GM12801 (cell line): ENCODE results near the gene OSCP1.

ENCODE experiments used
- TF ChIP-seq, protein P1 (sequence below): IDR thresholded peaks from one replicate; pipeline ENCODE4 v1.5.1; 2011; ENCODE audit warnings: control low read depth; ENCODE audit not compliant: insufficient read length; ENCODE audit errors: extremely low read depth

OSCP1 gene, protein sequence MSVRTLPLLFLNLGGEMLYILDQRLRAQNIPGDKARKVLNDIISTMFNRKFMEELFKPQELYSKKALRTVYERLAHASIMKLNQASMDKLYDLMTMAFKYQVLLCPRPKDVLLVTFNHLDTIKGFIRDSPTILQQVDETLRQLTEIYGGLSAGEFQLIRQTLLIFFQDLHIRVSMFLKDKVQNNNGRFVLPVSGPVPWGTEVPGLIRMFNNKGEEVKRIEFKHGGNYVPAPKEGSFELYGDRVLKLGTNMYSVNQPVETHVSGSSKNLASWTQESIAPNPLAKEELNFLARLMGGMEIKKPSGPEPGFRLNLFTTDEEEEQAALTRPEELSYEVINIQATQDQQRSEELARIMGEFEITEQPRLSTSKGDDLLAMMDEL

DNA sequence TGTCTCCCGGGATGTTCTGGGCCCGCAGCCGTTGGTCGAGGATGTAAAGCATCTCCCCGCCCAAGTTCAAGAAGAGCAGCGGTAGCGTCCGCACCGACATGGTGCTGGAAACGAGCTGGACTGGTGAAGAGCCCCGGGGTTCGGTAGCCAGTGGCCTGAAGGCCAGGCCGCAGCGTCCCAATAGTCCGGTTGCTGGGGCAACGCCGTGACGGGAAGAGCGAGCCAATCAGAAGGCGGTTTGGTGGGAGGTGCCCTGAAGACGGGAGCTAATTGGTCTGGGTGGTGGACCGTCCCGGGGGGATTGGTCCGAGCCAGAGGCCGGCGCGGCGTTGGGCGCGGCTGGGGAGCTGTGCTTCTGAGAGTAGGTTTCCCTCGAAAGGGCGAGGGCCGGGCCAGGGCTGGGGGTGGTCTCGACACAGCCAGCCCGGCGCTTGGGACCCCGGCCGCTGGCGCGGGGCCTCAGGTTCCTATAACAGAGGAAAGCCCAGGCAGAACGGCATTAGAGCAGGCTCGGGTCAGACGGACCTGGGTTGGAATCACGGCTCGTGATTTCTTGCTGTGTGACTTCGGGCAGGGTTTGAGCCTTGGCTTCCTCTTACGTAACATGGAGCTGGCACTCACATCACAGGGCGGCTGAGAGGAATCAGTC is at the start of gene OSCP1:
Gene OSCP1, minus strand, starts transcription at position 182 of the 649 bp plus-strand sequence. Its CDS starts 82 bp downstream, at position 100.
- TF ChIP-seq, protein P1, sequence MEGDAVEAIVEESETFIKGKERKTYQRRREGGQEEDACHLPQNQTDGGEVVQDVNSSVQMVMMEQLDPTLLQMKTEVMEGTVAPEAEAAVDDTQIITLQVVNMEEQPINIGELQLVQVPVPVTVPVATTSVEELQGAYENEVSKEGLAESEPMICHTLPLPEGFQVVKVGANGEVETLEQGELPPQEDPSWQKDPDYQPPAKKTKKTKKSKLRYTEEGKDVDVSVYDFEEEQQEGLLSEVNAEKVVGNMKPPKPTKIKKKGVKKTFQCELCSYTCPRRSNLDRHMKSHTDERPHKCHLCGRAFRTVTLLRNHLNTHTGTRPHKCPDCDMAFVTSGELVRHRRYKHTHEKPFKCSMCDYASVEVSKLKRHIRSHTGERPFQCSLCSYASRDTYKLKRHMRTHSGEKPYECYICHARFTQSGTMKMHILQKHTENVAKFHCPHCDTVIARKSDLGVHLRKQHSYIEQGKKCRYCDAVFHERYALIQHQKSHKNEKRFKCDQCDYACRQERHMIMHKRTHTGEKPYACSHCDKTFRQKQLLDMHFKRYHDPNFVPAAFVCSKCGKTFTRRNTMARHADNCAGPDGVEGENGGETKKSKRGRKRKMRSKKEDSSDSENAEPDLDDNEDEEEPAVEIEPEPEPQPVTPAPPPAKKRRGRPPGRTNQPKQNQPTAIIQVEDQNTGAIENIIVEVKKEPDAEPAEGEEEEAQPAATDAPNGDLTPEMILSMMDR: no peak

DNA sequence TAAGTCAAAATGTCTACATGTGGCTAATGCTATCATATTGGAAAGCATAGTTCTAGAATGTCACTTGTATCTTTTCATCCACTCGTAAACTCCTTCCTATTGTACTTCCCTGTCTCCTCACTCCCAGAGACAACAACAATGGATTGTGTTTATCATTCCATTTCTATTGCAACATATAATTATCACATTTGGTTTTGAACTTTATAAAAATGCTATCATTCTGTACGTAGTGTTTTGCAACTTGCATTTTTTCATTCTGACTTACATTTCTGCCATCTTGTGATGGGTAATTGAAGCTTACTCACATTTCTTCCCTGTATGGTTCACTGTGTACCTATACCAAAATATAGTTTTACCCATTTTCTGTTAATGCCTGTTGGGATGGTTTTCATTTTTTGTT is 47.0 kb upstream of the OSCP1 start:
- TF ChIP-seq, protein P1: no peak

GRCh38 chr1:36494971-36495370 is 44.7 kb upstream of the OSCP1 start:
- TF ChIP-seq, protein P1: no peak

- TF ChIP-seq, protein P1: no peak
Measured at GRCh38 chr1:36493524-36493923, 43.3 kb upstream of the OSCP1 start.

- TF ChIP-seq, protein P1: no peak
Measured at GRCh38 chr1:36492491-36492890, 42.2 kb upstream of the OSCP1 start.

DNA sequence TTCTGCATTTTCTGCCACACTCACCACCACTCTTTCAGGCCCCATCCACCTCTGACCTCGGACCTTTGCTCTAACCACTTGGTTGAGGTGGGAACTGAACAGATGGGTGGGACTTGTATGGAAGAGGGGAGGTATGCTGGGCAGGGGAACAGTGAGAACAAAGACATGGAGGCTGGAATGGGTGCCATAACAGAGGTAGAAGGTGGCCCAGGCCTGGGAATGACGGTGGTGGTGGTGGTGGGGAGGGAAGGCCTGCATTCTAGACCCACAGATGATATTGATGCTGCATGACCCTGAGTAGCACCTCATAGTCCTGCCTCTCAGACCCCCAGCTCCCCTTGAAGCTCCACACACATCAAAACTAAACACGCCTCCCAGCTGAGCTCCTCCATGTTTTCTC is 37.7 kb upstream of the OSCP1 start:
- TF ChIP-seq, protein P1: no peak

DNA sequence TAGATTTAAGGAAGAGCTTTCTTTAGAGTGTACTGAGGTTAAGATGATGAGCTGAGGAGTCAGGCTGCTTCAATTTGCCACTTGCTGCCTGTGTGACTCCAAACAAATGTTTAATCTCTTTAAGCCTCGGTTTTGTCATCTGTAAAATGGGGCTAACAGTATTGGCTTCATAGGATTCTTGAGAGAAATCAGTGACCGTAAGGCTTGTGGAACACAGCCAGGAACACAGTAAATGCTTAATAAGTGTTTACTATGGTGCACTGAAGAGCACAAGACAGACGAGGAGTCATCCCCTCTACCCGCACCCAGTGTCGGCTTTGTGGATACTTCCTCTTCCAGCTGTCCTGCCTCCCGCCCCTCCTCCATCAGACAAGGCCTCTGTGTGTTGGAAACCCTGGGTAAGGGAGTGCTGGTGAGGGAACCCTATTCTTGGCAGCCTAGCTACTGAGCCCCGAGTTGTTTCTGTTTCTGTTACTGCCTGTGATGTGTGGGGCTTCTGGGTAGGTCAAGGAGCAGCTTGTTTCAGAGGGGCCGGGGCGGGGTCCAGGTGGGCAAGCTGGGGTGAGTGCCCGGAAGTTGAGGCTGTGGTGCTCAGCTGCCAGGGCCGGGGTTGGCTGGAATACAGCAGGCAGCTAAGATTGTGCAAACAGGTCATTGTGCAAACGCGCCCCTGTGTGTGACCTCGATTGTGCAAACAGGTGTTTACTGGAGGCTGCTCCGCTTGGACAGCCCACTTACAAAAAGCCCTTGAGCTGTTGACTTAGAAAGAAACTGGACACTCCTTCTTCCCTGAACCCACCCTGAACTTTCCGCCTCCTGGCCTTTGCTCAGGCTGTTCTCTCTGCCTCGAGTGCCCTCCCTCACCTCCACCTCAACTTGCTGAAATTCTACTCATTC is 36.4 kb upstream of the OSCP1 start:
- TF ChIP-seq, protein P1: no peak
